Effector memory CD4-positive, alpha-beta T cell (primary cell): ENCODE data around the gene THBS1.

ENCODE experiments used
- DNase-seq, 3 donors: peaks; one replicate each; pipeline ENCODE4 v3.0.0-alpha.2; 2020
- H3K27ac ChIP-seq: 2 replicates; pipeline ENCODE4 v1.7.0; 2013; ENCODE audit warnings: mild to moderate bottlenecking, low read length, moderate library complexity; ENCODE audit not compliant: insufficient read depth, poor library complexity, severe bottlenecking
- H3K27me3 ChIP-seq: replicated peaks from 2 replicates; pipeline ENCODE4 v1.7.0; 2013; ENCODE audit warnings: mild to moderate bottlenecking, low read length; ENCODE audit not compliant: insufficient read depth, control insufficient read depth, poor library complexity, severe bottlenecking
- H3K36me3 ChIP-seq: 2 replicates; pipeline ENCODE4 v1.7.0; 2013; ENCODE audit warnings: mild to moderate bottlenecking, low read length, moderate library complexity; ENCODE audit not compliant: control insufficient read depth, insufficient read depth
- H3K4me1 ChIP-seq: 2 replicates; pipeline ENCODE4 v1.7.0; 2013; ENCODE audit warnings: low read length, mild to moderate bottlenecking; ENCODE audit not compliant: control insufficient read depth, insufficient read depth, poor library complexity, severe bottlenecking
- H3K4me3 ChIP-seq: 2 replicates; pipeline ENCODE4 v1.7.0; 2013; ENCODE audit warnings: low read length, low read depth, mild to moderate bottlenecking; ENCODE audit not compliant: insufficient read depth, poor library complexity, severe bottlenecking
- H3K9me3 ChIP-seq: 2 replicates; pipeline ENCODE4 v1.7.0; 2013; ENCODE audit warnings: mild to moderate bottlenecking, low read length, moderate library complexity; ENCODE audit not compliant: control insufficient read depth

Gene THBS1

DNA sequence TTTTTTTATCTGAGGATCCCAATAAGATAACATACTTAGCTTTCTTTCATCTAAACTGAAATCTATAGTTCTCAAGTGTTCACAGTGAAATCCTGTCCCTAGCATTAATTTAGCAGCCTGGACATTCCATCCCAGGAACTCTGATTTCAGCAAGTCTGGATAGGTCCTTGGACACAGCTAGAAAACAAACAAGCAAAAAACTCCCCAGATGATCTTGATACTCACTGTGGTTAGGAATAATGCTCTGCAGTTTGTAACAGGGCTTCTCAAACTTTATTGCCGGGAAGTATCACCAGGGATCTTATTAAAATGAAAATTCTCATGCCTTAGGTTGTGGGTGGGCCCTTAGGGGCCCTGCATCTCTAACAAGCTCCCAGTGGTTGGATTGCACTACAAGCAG is 24.3 kb downstream of the THBS1 start:
- DNase-seq: no peak
- Histone ChIP-seq H3K4me1 (no peaks in the 10 kb centered on the region), H3K36me3 (no peaks in the 10 kb centered on the region), H3K9me3 (peaks cover 5% of the 10 kb centered on the region), H3K27ac (no peak overlapping the region), H3K27me3 (no peaks in the 10 kb centered on the region), H3K4me3 (no peak overlapping the region)

DNA sequence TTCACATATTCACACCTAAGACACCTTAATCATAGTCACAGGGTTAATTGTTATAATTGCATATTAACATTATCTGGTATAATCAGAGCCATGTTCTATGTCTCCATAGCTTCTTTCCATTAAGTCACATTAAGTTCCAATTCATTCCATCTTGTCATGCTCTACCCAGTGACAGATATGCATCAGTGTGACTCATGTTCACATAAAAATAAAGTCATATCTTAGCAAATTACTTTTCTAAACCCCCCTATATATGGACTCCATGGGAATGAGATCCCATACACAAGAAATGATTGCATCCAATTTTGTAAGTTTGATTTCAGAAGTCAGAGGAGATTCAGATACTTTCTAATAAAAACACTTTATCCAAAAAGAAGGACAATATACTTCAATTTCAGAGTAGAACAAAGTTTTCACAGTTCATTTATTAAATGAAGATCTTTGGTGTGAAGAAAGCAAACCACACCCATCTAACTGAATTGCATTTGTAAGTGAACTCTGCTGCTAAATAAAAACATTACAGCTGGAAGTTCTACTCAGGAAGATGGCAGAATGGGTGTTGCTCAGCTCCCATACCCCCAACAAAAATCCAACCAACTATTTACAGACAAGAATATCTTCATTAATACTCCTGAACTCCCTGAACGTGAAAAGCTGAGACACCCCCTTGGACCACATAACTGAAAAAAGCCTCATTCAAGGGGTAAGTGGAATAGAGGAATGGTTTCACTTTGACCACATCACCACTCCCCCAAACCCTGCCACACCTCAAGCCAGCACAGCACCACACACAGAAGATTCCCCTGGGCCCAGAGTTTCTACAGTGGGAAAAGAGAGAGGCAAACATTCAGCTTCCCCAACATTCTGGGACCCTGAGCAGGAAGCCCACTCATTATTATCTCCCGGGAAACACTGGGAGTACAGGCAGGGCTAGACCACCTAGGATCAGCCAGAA is 27.6 kb downstream of the THBS1 start:
- no peaks in the 10 kb centered on the region for H3K36me3 ChIP-seq
- no peak for DNase-seq
- no peaks in the 10 kb centered on the region for H3K27me3 ChIP-seq
- H3K4me1 ChIP-seq: no peaks in the 10 kb centered on the region
- H3K27ac ChIP-seq: no peak overlapping the region
- no peak overlapping the region for H3K4me3 ChIP-seq
- H3K9me3 ChIP-seq: peaks cover 14% of the 10 kb centered on the region

DNA sequence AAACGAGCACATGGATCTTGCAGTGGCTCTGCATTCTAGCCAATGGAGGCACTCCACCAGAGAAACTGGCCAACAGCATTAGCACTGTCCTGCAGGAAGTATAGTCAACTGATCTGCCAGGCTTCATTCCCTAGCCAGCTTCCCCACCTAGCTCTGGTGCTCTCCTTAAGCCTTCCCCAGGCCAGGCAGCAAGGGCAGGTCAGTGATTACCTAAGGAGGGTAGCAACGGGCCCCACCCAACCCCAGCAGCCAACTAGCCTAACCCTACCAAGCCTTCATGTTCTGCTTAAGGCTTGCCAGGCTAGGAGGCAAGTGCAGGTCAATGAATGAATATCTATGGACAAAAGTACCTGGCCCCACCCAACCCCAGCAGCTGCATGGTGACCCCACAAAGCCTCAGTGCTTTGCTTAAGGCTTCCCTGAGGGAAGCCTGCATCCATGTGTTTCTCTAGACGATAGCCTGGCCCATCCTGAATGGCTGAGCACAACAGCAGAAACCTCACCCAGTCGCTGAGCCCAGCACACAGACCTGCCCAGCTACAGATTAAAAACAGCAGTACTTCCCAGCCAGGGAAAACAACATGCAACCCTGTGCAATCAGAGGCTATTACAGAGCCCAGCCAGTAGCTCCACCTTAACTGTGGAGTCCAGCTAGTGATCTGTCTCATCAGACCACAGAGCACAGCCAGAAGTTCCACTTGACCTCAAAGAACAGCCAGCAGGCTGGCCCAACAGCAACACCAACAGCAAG is 28.5 kb downstream of the THBS1 start:
- H3K36me3 ChIP-seq: no peaks in the 10 kb centered on the region
- DNase-seq: no peak
- no peak overlapping the region for H3K4me3 ChIP-seq
- H3K27ac ChIP-seq: no peak overlapping the region
- no peaks in the 10 kb centered on the region for H3K4me1 ChIP-seq
- no peaks in the 10 kb centered on the region for H3K27me3 ChIP-seq
- H3K9me3 ChIP-seq: peaks cover 14% of the 10 kb centered on the region

- peaks cover 14% of the 10 kb centered on the region for H3K9me3 ChIP-seq
- H3K27ac ChIP-seq: no peak overlapping the region
- H3K36me3 ChIP-seq: no peaks in the 10 kb centered on the region
- H3K4me3 ChIP-seq: no peak overlapping the region
- no peak for DNase-seq
- H3K27me3 ChIP-seq: no peaks in the 10 kb centered on the region
- H3K4me1 ChIP-seq: no peaks in the 10 kb centered on the region
Observed at GRCh38 chr15:39610665-39611064, 29.8 kb downstream of the THBS1 start.

GRCh38 chr15:39613271-39613670 is 32.4 kb downstream of the THBS1 start:
- no peak overlapping the region for H3K4me3 ChIP-seq
- no peak overlapping the region for H3K27ac ChIP-seq
- H3K36me3 ChIP-seq: no peaks in the 10 kb centered on the region
- no peaks in the 10 kb centered on the region for H3K27me3 ChIP-seq
- peaks cover 14% of the 10 kb centered on the region for H3K9me3 ChIP-seq
- DNase-seq: no peak
- H3K4me1 ChIP-seq: no peaks in the 10 kb centered on the region

DNA sequence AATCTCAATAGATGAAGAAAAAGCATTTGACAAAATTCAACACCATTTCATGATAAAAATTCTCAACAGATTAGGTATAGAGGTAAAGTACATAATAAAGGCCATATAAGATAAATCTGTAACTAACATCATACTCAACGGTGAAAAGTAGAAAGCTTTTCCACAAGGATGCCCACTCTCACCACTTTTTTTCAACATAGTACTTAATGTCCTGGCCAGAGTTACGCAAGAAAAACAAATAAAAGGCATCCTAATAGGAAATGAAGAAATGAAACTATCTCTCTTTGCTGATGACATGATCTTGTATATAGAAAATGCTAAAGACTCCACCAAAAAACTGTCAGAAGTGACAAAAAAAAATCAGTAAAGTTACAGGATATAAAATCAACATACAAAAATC is 33.0 kb downstream of the THBS1 start:
- no peaks in the 10 kb centered on the region for H3K4me1 ChIP-seq
- H3K4me3 ChIP-seq: no peak overlapping the region
- no peaks in the 10 kb centered on the region for H3K27me3 ChIP-seq
- no peak for DNase-seq
- H3K27ac ChIP-seq: no peak overlapping the region
- no peaks in the 10 kb centered on the region for H3K36me3 ChIP-seq
- peaks cover 14% of the 10 kb centered on the region for H3K9me3 ChIP-seq

- Histone ChIP-seq H3K4me1 (no peaks in the 10 kb centered on the region), H3K27me3 (no peaks in the 10 kb centered on the region), H3K4me3 (no peak overlapping the region), H3K9me3 (no peaks in the 10 kb centered on the region), H3K36me3 (no peaks in the 10 kb centered on the region), H3K27ac (no peak overlapping the region)
- DNase-seq: no peak
Observed at GRCh38 chr15:39616731-39617455, 36.0 kb downstream of the THBS1 start.

DNA sequence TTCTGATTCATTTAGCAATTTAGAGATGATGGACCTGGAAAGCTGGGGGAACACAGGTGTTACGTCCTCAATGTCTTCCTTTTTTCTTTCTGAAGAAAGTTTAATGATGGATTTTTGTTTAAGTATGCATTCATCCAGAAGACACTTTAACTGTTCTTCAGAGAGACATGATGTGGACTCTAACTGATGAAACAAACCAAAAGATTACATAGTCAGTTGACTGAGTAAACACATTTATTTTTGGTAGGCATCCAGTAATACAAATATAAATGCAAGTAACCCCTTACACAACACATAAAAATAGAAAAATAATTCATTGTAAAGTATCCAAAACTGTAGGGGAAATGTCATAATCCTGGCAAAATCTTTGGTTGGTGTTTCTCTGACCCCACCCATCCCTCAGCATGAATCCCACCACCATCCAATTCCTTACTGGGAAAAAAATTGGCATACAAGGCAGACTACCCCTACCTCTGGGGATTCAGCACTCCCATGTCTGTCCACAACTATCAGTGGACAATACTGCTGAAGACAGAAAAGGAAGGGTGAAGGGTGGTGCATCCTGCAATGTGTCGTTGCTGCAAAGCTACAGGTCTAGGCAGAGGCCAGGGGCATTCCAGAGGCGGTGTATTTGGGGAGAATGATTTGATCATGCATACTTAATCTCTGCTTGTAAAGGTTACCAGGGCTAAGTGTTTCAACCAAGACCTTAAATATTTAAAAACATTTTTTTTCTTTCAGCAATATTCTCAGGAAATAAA is 37.4 kb downstream of the THBS1 start:
- no peak overlapping the region for H3K27ac ChIP-seq
- no peaks in the 10 kb centered on the region for H3K9me3 ChIP-seq
- no peak for DNase-seq
- no peak overlapping the region for H3K4me3 ChIP-seq
- H3K4me1 ChIP-seq: peaks cover 9% of the 10 kb centered on the region
- H3K36me3 ChIP-seq: no peaks in the 10 kb centered on the region
- no peaks in the 10 kb centered on the region for H3K27me3 ChIP-seq

GRCh38 chr15:39621210-39621609 is 40.3 kb downstream of the THBS1 start:
- no peak for DNase-seq
- no peaks in the 10 kb centered on the region for H3K36me3 ChIP-seq
- peaks cover 37% of the 10 kb centered on the region for H3K4me1 ChIP-seq
- H3K4me3 ChIP-seq: no peak overlapping the region
- no peaks in the 10 kb centered on the region for H3K9me3 ChIP-seq
- no peak overlapping the region for H3K27ac ChIP-seq
- no peaks in the 10 kb centered on the region for H3K27me3 ChIP-seq
